Nephron (organoid): ENCODE results near the gene GLUD1.
"Not testable (repeated sequence)": the region's sequence is repeated elsewhere in the genome, so short reads cannot be mapped to it uniquely, and the experiment has no call there.

Source experiments
- H3K27ac Mint-ChIP-seq, 3 experiments: 2 replicates each; pipeline ENCODE4 v1.8.0; 2020; ENCODE audit warnings: mixed read lengths in 3 of 3, mild to moderate bottlenecking in 2 of 3, moderate library complexity in 1 of 3
- H3K27me3 Mint-ChIP-seq: 2 replicates; pipeline ENCODE4 v1.8.0; 2021; ENCODE audit warnings: low read depth, mild to moderate bottlenecking, moderate library complexity, mixed read lengths
- H3K36me3 Mint-ChIP-seq: 2 replicates; pipeline ENCODE4 v1.8.0; 2020; ENCODE audit warnings: low read depth, mixed read lengths
- H3K4me1 Mint-ChIP-seq: 2 replicates; pipeline ENCODE4 v1.8.0; 2020; ENCODE audit warnings: mixed read lengths
- H3K4me3 Mint-ChIP-seq, 3 experiments: 2 replicates each; pipeline ENCODE4 v1.8.0; 2020; ENCODE audit warnings: mild to moderate bottlenecking in 3 of 3, mixed read lengths in 3 of 3, moderate library complexity in 2 of 3
- H3K9me3 Mint-ChIP-seq: 2 replicates; pipeline ENCODE4 v1.8.0; 2020; ENCODE audit warnings: mixed read lengths
- CTCF ChIP-seq, 3 experiments: fragments of 200-600 bp; sonication (generic); IDR thresholded peaks; one replicate each; pipeline ENCODE4 v1.5.0; 2021; ENCODE audit warnings: antibody characterized with exemption in 3 of 3; ENCODE audit not compliant: unreplicated experiment in 3 of 3

Gene GLUD1

GRCh38 chr10:87105446-87106124, 10.9 kb upstream of the GLUD1 start:
- no peaks in the 10 kb centered on the region for H3K9me3 Mint-ChIP-seq
- H3K27me3 Mint-ChIP-seq = no peaks in the 10 kb centered on the region
- H3K36me3 Mint-ChIP-seq = peaks cover 56% of the 10 kb centered on the region
- no peaks in the 10 kb centered on the region for H3K4me1 Mint-ChIP-seq
- no peak overlapping the region for H3K27ac Mint-ChIP-seq
- no peak overlapping the region for H3K4me3 Mint-ChIP-seq
- TF ChIP-seq CTCF (IDR thresholded peaks at IDR 0.05; ENCODE audit: unreplicated experiment in 3 of 3) = no peak

- not testable (repeated sequence) for H3K9me3 Mint-ChIP-seq, H3K4me3 Mint-ChIP-seq, H3K27me3 Mint-ChIP-seq, H3K27ac Mint-ChIP-seq, H3K4me1 Mint-ChIP-seq
- peaks cover 63% of the 10 kb centered on the region for H3K36me3 Mint-ChIP-seq
Measured at GRCh38 chr10:87104727-87105126, 10.1 kb upstream of the GLUD1 start.

- no peaks in the 10 kb centered on the region for H3K27me3 Mint-ChIP-seq
- no peaks in the 10 kb centered on the region for H3K9me3 Mint-ChIP-seq
- H3K4me1 Mint-ChIP-seq = no peaks in the 10 kb centered on the region
- TF ChIP-seq CTCF (IDR thresholded peaks at IDR 0.05; ENCODE audit: unreplicated experiment in 3 of 3) = no peak
- no peak overlapping the region for H3K27ac Mint-ChIP-seq
- H3K36me3 Mint-ChIP-seq = peaks cover 61% of the 10 kb centered on the region
- H3K4me3 Mint-ChIP-seq = no peak overlapping the region
Measured at GRCh38 chr10:87101996-87102395, 7.4 kb upstream of the GLUD1 start.

- TF ChIP-seq CTCF (IDR thresholded peaks at IDR 0.05; ENCODE audit: unreplicated experiment in 3 of 3) = no peak
Measured at GRCh38 chr10:87095236-87095945, 748 bp upstream of the GLUD1 start.

GRCh38 chr10:87093632-87094372, 841 bp downstream of the GLUD1 start:
- Mint-ChIP-seq H3K4me3 (peak overlapping the region; percentile 83 to 94 (median 92)), H3K27ac (peak overlapping the region; percentile 83 to 93 (median 90)), H3K36me3 (peaks cover 20% of the 10 kb centered on the region), H3K9me3 (no peaks in the 10 kb centered on the region), H3K27me3 (no peaks in the 10 kb centered on the region), H3K4me1 (peaks cover 34% of the 10 kb centered on the region)
- no peak for TF ChIP-seq CTCF (IDR thresholded peaks at IDR 0.05; ENCODE audit: unreplicated experiment in 3 of 3)

More at GRCh38 chr10:87095236-87095945, 748 bp upstream of the GLUD1 start:
- Mint-ChIP-seq H3K36me3 (peaks cover 34% of the 10 kb centered on the region), H3K4me1 (peaks cover 32% of the 10 kb centered on the region), H3K27me3 (no peaks in the 10 kb centered on the region), H3K4me3 (peak overlapping the region; percentile 83 to 95 (median 93)), H3K27ac (peak overlapping the region; percentile 84 to 97 (median 93)), H3K9me3 (no peaks in the 10 kb centered on the region)
